Measurements from ENCODE around the gene ASMT.
A peak's percentile ranks its signal among the peaks of the same experiment; 100 is the strongest.
"Not testable (repeated sequence)": the region's sequence is repeated elsewhere in the genome, so short reads cannot be mapped to it uniquely, and the experiment has no call there.

ASMT gene, protein sequence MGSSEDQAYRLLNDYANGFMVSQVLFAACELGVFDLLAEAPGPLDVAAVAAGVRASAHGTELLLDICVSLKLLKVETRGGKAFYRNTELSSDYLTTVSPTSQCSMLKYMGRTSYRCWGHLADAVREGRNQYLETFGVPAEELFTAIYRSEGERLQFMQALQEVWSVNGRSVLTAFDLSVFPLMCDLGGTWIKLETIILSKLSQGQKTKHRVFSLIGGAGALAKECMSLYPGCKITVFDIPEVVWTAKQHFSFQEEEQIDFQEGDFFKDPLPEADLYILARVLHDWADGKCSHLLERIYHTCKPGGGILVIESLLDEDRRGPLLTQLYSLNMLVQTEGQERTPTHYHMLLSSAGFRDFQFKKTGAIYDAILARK

DNA sequence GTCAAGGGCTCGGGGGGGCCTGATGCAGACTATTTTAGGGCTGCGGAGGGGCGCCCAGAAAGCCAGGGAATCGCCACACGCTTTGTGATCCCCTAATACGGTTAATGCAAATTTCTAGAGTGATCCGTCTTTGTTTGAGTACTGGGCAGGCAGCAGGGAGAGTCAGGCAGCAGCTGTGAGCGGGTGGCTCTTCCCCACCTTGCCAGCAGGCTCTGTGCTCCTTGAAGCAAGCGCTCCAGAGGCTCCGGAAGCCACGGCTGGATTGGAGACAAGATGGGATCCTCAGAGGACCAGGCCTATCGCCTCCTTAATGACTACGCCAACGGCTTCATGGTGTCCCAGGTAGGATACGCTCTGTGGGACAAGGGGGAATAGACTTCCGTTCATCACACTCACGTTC, at the start of gene ASMT:
TSS of gene ASMT (plus strand) at position 133 of the 400 bp plus-strand sequence. CDS start at position 274, 141 bp downstream.
- DNase-seq (ENCODE audit: low spot score): no peak

DNA sequence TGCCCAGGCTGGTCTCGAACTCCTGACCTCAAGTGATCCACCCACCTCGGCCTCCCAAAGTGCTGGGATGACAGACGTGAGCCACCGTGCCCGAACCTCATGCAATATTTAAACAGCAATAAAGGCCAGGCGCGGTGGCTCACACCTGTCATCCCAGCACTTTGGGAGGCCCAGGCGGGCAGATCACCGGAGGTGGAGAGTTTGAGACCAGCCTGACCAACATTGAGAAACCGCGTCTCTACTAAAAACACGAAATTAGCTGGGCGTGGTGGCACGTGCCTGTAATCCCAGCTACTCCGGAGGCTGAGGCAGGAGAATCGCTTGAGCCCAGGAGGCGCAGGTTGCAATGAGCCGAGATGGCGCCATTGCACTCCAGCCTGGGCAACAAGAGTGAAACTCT, 40.7 kb upstream of the ASMT start:
- not testable (repeated sequence) for DNase-seq (ENCODE audit: low spot score)

GRCh38 chrX:1576201-1576992, 38.5 kb upstream of the ASMT start:
- DNase-seq (ENCODE audit: low spot score): no peak

DNA sequence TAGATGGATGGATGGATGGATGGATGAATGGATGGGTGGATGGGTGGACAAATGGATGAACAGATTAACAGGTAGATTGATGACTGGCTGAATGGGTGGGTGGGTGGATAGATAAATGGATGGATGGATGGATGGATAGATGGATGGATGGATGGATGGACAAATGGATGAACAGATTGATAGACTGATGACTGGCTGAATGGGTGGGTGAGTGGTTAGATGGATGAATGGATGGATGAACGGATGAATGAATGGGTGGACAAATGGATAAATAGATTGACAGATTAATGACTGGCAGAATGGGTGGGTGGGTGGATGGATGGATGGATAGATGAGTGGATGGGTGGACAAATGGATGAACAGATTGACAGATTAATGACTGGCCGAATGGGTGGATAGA, 37.0 kb upstream of the ASMT start:
- no peak for DNase-seq (ENCODE audit: low spot score)

DNA sequence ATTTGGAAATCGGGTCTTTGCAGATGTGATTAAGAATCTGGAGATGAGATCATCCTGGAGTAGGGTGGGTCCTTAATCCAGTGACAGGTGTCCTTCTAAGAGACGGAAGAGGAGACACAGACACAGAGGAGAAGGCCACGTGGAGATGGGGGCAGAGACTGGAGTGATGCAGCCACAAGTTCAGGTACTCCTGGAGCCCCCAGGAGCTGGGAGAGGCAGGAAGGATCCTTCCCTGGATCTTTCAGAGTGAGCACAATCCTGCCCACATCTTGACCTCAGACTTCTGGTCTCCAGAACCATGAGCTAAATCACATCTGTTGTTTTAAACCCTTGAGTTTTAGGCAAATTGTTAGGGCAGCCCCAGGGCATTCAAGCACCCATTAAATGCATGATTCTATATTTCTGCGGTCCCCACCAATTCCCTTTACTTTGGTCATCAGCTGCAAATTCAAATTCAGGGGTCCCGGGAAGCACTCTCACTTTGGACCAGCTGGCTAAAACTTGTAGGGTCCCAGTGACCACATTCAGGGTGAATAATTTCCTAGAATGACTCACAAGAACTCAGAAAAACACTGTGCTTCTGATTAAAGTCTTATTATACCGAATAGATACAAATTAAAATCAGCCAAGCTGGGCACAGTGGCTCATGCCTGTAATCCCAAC, 36.2 kb upstream of the ASMT start:
- no peak for DNase-seq (ENCODE audit: low spot score)

GRCh38 chrX:1581132-1581531, 33.7 kb upstream of the ASMT start:
- DNase-seq (ENCODE audit: low spot score): peak; percentile 34

DNA sequence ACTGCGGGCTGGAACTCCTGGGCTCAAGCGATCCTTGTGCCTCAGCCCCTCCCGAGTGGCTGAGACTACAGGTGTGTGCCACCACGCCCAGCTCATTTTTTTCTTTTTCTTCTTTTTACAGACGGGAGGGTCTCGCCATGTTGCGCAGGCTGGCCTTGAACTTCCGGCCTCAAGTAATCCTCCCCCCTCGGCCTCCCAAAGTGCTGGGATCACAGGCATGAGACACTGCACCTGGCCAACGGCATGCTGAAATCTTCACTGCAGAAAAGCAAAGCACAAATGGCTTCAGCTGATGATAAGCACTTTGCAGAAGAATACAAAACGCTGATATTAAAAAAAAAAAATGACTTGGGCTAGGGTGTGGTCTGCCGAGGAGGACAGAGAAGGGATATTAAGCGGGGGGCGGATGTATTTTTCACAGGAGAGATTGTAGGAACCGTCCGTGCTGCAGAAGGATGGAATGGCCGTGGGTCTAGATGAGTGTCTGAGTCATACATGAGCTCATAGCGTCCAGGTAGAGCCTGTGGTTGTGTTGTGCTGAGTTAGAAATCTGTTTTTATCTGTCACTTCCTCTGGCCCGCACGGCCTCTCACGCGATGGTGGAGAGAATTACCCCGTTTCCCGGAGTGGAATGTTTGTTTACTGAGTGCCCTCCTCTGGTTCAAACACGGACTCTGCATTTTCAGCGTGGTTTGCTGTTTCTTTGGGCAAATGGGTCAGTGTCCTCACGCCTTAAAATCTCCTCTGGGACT, 32.0 kb upstream of the ASMT start:
- DNase-seq (ENCODE audit: low spot score): peak; percentile 78

DNA sequence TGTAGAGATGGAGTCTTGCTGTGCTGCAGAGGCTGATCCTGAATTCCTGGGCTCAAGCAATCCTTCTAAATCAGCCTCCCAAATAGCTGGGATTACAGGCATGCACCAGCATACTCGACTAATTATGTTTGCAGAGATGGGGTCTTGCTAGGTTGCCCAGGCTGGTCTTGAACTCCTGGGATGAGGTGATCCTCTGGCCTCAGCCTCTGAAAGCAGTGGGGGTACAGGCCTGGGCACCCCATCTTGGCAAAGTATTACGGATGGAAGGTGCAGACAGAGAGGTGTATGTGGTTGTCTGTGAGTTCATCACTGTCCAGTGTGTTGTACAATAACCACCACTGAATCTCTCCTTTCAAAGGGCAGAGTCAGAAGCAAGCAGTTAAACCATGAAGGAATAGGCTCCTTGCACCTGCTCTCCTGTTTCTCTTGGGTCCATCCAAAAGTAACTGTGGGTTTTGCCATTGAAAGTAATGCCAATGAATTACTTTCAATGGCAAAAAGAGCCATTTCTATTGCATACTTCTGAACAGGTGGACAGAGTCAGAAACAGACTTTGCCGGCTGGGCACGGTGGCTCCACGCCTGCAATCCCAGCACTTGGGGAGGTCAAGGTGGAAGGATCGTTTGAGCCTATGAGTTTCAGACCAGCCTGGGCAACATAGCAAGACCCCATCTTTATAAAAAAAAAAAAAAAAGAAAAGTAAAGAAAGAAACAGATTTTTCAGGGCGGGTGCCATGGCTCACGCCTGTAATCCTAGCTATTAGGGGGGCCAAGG, 30.4 kb upstream of the ASMT start:
- DNase-seq (ENCODE audit: low spot score): no peak

GRCh38 chrX:1587161-1587560, 27.7 kb upstream of the ASMT start:
- no peak for DNase-seq (ENCODE audit: low spot score)

DNA sequence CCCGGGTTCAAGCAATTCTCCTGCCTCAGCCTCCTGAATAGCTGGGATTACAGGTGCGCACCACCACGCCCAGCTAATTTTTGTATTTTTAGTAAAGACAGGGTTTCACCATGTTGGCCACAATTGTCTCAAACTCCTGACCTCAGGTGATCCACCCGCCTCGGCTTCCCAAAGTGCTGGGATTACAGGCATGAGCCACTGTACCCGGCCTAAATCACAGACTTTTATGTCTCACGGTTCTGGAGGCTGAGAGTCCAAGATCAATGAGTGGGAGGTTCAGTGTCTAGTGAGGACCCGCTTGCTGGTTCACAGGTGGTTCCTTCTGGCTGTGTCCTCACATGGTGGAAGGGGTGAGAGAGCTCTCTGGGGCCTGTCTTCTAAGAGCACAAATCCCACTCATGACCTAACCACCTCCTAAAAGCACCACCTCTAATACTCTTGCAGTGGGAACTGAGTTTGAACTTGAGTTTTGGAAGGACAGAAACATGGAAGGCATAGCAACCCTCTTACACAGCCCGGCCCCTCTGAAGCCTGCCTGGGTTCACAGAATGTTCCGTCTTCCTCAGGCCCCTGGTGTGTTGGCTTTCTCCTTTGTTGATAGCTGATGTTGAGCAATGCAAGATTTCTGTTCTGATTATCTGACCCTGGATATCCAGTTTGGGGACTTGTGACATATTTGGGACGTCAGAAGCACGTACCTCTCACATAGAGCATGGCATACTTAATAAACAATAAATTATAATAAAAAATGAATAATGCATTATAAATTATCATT, 25.3 kb upstream of the ASMT start:
- no peak for DNase-seq (ENCODE audit: low spot score)

- DNase-seq (ENCODE audit: low spot score): peak; percentile 96
Measured at GRCh38 chrX:1591102-1591862, 23.6 kb upstream of the ASMT start, which contains the start of gene AKAP17A. Gene AKAP17A (plus strand): TSS chrX:1591604. CDS start chrX:1593463, 1,859 bp downstream.

GRCh38 chrX:1591863-1592469, 22.9 kb upstream of the ASMT start:
- no peak for DNase-seq (ENCODE audit: low spot score)

- no peak for DNase-seq (ENCODE audit: low spot score)
Measured at GRCh38 chrX:1592470-1593142, 22.3 kb upstream of the ASMT start.

DNA sequence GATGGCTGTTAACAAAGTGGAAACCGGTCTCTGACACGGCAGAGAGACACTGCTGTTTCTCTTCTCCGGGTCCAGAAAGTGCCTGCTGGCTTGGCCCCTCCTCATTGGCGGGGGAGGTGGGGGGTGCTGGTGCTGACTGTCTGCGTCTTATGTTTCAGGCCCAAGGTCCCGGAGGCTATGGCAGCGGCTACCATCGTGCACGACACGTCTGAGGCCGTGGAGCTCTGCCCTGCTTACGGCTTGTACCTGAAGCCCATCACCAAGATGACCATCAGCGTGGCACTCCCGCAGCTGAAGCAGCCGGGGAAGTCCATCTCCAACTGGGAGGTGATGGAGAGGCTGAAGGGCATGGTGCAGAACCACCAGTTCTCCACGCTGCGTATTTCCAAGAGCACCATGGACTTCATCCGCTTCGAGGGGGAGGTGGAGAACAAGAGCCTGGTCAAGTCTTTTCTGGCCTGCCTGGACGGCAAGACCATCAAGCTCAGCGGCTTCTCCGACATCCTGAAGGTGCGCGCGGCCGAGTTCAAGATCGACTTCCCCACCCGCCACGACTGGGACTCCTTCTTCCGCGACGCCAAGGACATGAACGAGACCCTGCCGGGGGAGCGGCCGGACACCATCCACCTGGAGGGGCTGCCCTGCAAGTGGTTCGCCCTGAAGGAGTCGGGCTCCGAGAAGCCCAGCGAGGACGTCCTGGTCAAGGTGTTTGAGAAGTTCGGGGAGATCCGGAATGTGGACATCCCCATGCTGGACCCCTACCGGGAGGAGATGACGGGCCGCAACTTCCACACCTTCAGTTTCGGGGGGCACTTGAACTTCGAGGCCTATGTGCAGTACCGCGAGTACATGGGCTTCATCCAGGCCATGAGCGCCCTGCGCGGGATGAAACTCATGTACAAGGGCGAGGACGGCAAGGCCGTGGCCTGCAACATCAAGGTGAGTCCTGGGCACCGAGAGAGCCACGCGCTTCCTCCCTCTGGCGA, 21.3 kb upstream of the ASMT start:
- DNase-seq (ENCODE audit: low spot score): no peak

DNA sequence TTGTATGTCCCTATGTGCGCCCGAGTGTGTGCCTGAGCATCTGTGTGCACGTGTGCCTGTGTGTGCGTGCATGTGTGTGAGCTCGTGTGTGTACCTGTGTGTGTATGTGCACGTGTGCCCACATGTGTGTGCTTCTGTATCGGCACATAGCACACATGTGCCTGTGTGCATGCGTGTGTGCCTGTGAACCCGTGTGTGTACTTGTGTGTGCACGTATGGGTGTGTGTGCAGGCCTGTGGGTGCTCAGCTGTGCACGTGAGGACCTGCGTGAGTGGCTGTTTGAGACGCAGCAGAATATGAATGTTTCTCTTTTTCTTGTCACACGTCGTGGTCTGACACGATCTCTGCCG, 19.2 kb upstream of the ASMT start:
- DNase-seq (ENCODE audit: low spot score): no peak

DNA sequence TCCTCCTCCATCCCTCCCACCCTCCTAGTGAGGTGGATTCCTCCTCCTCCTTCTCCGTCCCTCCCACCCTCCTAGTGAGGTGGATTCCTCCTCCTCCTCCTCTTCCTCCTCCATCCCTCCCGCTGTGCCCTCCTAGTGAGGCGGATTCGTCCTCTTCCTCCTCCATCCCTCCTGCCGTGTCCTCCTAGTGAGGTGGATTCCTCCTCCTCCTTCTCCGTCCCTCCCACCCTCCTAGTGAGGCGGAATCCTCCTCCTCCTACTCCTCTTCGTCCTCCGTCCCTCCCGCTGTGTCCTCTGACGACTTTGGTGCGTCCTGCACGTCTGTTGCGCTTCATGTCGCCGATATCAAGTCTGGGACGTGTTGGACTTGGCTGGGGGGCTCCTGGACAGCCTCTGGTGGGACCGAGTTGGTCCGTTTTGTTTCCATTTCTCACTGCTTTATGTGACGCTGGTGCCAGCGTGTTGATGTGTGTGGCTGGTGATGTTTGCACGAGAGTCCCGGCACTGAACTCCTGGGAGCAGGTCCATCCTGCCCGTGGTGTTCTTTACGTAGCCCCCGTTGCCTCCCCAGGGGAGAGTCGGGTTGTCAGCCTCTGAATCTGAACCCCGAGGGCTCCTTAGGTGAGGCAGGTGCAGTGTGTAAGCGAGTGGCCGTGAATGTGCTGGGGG, 18.0 kb upstream of the ASMT start:
- no peak for DNase-seq (ENCODE audit: low spot score)
